Parathyroid adenoma (tissue), 2 donors: ENCODE data around the gene PXN.

Source experiments
- H2AFZ ChIP-seq: fragments of 300-600 bp; sonication (generic); one replicate; pipeline ENCODE4 v1.7.0; 2017; ENCODE audit warnings: antibody characterized with exemption, mild to moderate bottlenecking
- H3K27ac ChIP-seq: fragments of 300-600 bp; sonication (generic); one replicate; pipeline ENCODE4 v1.7.0; 2017
- H3K27me3 ChIP-seq: fragments of 300-600 bp; sonication (generic); one replicate; pipeline ENCODE4 v1.7.0; 2017; ENCODE audit warnings: low read length; ENCODE audit not compliant: control insufficient read depth, insufficient read depth
- H3K36me3 ChIP-seq: fragments of 300-600 bp; sonication (generic); one replicate; pipeline ENCODE4 v1.7.0; 2017; ENCODE audit warnings: low read length; ENCODE audit not compliant: control insufficient read depth, insufficient read depth
- H3K4me1 ChIP-seq: fragments of 300-600 bp; sonication (generic); one replicate; pipeline ENCODE4 v1.7.0; 2017; ENCODE audit warnings: control low read depth
- H3K4me2 ChIP-seq: fragments of 300-600 bp; sonication (generic); one replicate; pipeline ENCODE4 v1.7.0; 2017; ENCODE audit warnings: low read length
- H3K4me3 ChIP-seq: fragments of 300-600 bp; sonication (generic); one replicate; pipeline ENCODE4 v1.7.0; 2017; ENCODE audit warnings: low read depth, low read length
- H3K79me2 ChIP-seq: fragments of 300-600 bp; sonication (generic); one replicate; pipeline ENCODE4 v1.7.0; 2017; ENCODE audit warnings: control low read depth
- H3K9ac ChIP-seq: fragments of 300-600 bp; sonication (generic); one replicate; pipeline ENCODE4 v1.7.0; 2017; ENCODE audit warnings: mild to moderate bottlenecking
- H3K9me3 ChIP-seq: fragments of 300-600 bp; sonication (generic); one replicate; pipeline ENCODE4 v1.7.0; 2017; ENCODE audit warnings: low read length; ENCODE audit not compliant: control insufficient read depth
- CTCF ChIP-seq: fragments of 300-600 bp; sonication (generic); IDR thresholded peaks from one replicate; pipeline ENCODE4 v1.7.0; 2017; ENCODE audit warnings: antibody characterized with exemption, mild to moderate bottlenecking
- donor health status: primary hyperparathyroidism.

The PXN gene

GRCh38 chr12:120206228-120206627 is 59.3 kb downstream of the PXN start:
- Histone ChIP-seq H3K79me2 (no peaks in the 10 kb centered on the region), H3K4me3 (no peak overlapping the region), H3K36me3 (no peaks in the 10 kb centered on the region), H3K9ac (no peak overlapping the region), H3K27me3 (no peaks in the 10 kb centered on the region), H3K4me1 (no peaks in the 10 kb centered on the region), H3K4me2 (no peak overlapping the region), H2AFZ (no peak overlapping the region), H3K27ac (no peak overlapping the region), H3K9me3 (no peaks in the 10 kb centered on the region)
- no peak for TF ChIP-seq CTCF

- no peaks in the 10 kb centered on the region for H3K27me3 ChIP-seq
- H2AFZ ChIP-seq = no peak overlapping the region
- no peaks in the 10 kb centered on the region for H3K9me3 ChIP-seq
- H3K4me1 ChIP-seq = peaks cover 9% of the 10 kb centered on the region
- H3K27ac ChIP-seq = no peak overlapping the region
- no peak overlapping the region for H3K9ac ChIP-seq
- TF ChIP-seq CTCF = no peak
- H3K79me2 ChIP-seq = peaks cover 12% of the 10 kb centered on the region
- no peak overlapping the region for H3K4me2 ChIP-seq
- H3K4me3 ChIP-seq = no peak overlapping the region
- H3K36me3 ChIP-seq = no peaks in the 10 kb centered on the region
Observed at GRCh38 chr12:120204171-120204570, 61.4 kb downstream of the PXN start.

GRCh38 chr12:120200364-120200800 is 65.1 kb downstream of the PXN start:
- peak overlapping the region; percentile 67 for H3K4me3 ChIP-seq
- peaks cover 12% of the 10 kb centered on the region for H3K79me2 ChIP-seq
- no peaks in the 10 kb centered on the region for H3K36me3 ChIP-seq
- peak overlapping the region; percentile 64 for H3K9ac ChIP-seq
- no peaks in the 10 kb centered on the region for H3K27me3 ChIP-seq
- H3K27ac ChIP-seq = peak overlapping the region; percentile 85
- peaks cover 12% of the 10 kb centered on the region for H3K4me1 ChIP-seq
- H3K4me2 ChIP-seq = peak overlapping the region; percentile 63
- H2AFZ ChIP-seq = peak overlapping the region; percentile 100
- no peaks in the 10 kb centered on the region for H3K9me3 ChIP-seq
- no peak for TF ChIP-seq CTCF

- no peak for TF ChIP-seq CTCF
- Histone ChIP-seq H3K27ac (peak overlapping the region; percentile 85), H2AFZ (no peak overlapping the region), H3K9ac (no peak overlapping the region), H3K79me2 (peaks cover 17% of the 10 kb centered on the region), H3K4me1 (peaks cover 18% of the 10 kb centered on the region), H3K36me3 (no peaks in the 10 kb centered on the region), H3K27me3 (no peaks in the 10 kb centered on the region), H3K4me3 (peak overlapping the region; percentile 67), H3K4me2 (peak overlapping the region; percentile 63), H3K9me3 (no peaks in the 10 kb centered on the region)
Observed at GRCh38 chr12:120199595-120200306, 65.8 kb downstream of the PXN start.

GRCh38 chr12:120199025-120199424 is 66.5 kb downstream of the PXN start:
- H3K9ac ChIP-seq = no peak overlapping the region
- H3K79me2 ChIP-seq = peaks cover 24% of the 10 kb centered on the region
- no peaks in the 10 kb centered on the region for H3K9me3 ChIP-seq
- TF ChIP-seq CTCF = no peak
- H3K27me3 ChIP-seq = no peaks in the 10 kb centered on the region
- peaks cover 18% of the 10 kb centered on the region for H3K4me1 ChIP-seq
- no peaks in the 10 kb centered on the region for H3K36me3 ChIP-seq
- H3K27ac ChIP-seq = peak overlapping the region; percentile 6
- H3K4me3 ChIP-seq = no peak overlapping the region
- no peak overlapping the region for H2AFZ ChIP-seq
- H3K4me2 ChIP-seq = no peak overlapping the region
